ENCODE results near the gene MICA.
"Not testable (repeated sequence)": the region's sequence is repeated elsewhere in the genome, so short reads cannot be mapped to it uniquely, and the experiment has no call there.

The MICA gene

DNA sequence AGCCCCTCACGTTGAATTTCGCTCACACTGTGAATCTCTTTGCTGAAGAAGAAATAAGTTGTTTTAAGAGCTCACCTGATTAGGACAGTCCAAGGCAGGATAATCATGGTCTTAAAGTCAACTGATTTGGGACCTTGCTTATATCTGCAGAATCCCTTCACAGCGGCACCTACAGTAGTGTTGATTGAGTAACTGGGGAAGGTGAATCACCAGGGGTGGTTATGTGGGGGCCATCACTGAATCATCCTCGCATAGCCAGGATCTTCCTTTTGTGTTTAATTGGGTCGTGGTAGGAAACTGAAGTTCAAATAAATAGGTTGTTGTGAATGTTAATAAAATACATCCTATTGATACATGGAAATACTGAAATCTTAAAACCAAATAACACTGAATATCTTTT lies 20.2 kb upstream of the MICA start:
- no peak for DNase-seq (ENCODE audit: low spot score)

DNA sequence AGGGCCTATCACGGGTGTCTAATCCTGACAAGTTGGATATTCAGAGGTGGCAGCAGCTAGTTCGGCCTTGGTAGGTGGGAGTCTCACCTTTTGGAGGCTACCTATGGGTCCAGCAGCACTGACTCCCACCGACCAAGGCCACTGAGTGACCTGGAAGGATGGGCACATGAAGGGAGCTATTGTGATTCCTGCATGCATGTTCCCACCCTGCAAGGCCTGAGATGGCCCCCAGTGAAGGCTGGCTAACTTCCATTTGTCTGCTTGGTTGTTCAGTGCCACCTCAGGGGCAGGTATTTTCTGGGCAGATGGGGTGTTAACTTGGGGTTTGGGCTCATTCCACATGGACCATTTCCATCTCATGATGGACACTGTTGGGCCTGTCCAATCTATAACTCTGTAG lies 18.4 kb upstream of the MICA start:
- no peak for DNase-seq (ENCODE audit: low spot score)

DNA sequence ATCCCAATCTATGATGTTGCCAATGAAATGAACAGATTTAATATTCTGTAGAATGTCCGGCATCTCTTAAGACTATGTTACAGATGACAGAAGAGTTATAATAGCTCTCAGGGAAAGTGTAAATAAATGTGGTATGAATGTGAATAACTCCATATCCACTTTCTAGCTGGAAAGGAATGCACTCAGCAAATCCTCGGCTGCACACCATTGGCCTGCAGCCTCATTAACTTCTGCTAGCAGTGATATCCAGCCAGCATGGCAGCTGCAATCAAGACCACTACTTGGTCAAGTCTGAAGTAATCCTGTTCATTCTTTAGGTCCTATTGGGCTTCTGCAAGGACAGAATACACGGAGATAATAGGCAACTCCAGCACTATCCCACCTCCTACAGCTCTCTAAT lies 17.3 kb upstream of the MICA start:
- no peak for DNase-seq (ENCODE audit: low spot score)

DNA sequence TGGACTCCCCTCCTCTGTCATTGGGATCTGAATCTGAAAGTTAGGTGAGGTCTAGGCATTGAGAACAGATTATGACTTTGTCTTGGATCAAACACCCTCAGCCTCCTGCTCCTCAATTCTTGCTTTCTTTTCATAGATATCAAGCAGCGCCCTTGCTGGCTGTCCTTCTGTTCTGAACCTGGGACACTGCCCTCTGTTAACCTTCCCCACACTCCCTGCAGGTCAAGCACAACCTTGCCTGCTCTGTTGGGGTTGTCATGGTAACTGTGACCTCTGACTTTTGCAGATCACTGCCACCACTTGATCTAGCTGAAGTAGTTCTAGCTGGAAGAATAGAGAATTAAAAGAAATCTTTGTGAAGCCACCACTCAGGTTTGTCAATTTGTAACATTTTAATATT lies 16.4 kb upstream of the MICA start:
- no peak for DNase-seq (ENCODE audit: low spot score)

DNA sequence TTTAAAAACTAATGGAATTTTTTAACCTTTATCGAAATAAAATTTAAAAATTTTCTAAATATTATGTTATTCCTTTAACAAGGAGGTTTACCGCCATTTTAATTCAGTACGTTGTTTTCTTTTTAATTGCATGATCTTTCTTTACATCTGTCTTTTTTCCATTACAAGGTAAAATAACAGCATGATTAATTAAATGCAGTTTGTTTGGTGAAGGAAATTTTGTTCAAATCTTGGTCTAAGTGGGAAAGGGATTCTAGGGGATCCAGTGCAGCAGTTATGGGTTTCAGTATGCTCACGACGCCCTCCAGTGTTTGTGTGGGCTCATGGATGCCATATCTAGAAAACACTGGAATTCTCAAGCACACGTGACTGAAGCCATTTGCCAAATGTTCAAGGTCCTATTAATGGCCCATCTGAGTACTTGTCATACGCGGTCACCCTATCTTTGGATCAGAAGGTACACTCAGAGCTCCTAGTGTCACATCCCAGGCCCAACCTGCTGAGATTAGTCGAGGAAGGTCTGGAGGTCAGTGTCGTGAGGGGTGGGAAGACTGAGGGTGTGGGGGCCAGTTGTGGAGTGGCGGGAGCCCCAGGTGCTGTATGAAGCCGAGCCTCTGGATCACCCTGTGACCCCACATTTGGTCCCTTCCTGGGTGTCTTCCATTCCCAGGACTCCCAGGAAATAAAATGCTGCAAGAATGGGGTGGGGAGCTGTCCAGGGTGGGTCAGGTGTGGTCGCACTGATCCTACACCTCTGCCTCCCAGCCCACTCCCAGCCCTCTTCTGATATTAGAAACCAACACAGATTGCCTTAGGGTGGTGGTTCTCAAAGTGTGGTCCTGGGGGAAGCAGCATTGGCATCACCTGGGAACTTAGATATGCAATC lies 14.2 kb upstream of the MICA start:
- DNase-seq (ENCODE audit: low spot score), result not testable (repeated sequence)

DNA sequence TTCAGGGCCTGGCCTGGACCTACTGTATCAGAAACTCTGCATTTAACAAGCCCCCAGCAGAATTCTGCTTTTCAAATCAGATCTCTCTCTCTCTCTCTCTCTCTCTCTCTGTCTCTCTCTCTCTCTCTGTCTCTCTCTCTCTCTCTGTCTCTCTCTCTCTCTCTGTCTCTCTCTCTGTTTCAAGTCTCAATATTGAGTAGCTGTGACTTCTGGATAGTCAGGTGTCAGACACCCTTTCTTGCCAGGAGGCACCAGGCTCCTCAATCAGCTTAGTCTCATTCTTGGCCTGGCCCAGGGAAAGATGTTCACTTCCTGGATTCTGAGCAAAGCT lies 13.6 kb upstream of the MICA start:
- not testable (repeated sequence) for DNase-seq (ENCODE audit: low spot score)

DNA sequence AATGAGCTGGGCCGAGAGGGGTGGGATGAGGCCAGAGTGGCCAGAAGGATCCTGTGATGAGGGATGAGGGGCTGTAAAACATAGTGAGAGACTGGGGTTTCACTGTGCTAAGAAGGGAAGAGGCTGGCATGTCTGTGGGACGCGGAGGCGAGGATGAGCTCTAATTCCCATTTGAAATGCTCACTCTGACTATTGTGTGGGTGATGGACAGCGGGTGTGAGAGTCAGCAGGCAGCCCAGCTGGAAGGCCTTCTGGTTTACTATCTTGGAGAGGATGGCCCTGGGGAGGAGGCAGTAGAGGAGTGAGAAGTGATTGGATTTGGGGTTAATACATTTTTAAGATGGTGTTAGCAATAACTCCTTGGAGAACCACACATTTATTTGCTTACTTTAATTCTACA lies 9.5 kb upstream of the MICA start:
- DNase-seq (ENCODE audit: low spot score), result no peak

DNA sequence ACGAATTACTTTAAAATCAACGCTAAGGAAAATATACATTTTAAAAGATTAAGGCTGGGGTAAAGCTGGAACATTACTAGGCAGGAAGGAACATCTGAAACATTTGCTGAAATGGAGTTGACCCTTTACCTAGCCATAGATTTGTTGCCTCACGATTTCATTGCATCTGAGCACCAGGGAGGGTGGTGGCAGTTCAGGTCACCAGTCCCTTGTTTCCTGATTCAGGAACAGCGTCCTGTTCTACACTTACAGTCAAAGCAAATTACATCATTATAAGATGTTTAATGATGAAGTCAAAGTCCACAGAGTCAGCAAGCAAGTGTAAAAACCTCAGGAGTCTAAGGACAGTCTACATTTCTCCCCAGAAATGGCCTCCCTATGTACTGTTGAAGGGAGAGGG lies 9.0 kb upstream of the MICA start:
- no peak for DNase-seq (ENCODE audit: low spot score)

DNA sequence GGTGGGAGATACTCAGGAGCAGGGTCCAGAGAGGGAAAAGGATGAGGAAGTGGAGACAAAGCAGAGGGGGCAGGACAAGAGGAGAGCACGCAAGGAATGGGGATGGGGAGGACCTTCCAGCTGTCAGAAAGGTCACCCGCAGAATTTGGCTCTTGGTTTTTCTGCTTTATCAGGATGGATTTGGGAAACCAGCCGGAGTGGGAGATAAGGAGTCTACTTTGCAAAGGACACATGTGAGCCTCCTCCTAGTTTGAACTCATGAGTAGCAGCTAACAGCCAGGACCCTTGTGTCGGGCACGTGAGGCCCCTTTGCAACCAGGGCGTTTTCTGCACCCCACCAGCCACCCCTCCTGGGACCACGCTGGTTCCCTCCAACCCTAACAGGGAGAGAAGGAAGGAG lies 7.6 kb upstream of the MICA start:
- DNase-seq (ENCODE audit: low spot score), result no peak

DNA sequence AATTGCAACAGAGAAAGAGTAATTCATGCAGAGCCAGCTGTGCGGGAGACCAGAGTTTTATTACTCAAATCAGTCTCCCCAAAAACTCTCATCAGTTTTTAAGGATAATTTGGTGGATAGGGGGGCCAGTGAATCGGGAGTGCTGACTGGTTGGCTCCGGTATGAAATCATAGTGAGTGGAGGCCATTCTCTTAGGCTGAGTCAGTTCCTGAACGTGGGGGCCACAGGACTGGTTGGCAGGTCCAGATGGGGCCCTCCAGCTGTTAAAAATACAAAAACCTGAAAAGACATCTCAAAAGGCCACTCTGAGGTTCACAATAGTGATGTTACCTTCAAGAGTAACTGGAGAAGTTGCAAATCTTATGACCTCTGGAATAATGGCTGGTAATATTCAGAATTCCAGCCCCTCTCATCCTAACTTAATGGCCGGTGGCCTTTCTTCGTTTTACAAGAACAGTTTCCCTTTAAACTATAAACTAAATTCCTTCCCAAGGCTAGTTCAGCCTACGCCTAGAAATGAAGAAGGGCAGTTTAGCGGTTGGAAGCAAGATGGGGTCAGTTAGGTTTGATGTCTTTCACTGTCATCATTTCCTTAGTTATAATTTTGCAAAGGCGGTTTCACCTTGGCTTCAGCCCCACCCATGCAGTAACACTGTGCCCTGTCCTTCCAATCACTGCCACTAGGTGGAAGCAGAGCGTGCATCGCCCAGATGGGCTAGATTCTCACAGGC lies 6.8 kb upstream of the MICA start:
- DNase-seq (ENCODE audit: low spot score), result peak; percentile 51

DNA sequence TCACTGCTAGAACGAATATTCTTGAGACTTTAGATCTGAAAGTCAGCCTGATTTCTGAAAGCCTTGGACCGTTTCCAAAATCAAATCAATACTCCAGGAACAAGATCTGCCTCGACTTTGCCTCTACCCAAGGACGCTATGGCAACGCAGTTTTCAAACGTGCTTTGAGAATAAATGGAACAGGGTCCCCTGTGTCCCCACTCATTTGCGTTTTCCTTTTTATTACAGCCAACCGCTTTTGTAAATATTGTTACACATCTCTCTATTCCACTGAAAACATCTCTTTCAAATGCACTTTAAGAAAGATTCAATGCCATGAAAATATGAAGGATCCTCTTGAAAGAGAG lies 6.3 kb upstream of the MICA start:
- DNase-seq (ENCODE audit: low spot score), result not testable (repeated sequence)

DNA sequence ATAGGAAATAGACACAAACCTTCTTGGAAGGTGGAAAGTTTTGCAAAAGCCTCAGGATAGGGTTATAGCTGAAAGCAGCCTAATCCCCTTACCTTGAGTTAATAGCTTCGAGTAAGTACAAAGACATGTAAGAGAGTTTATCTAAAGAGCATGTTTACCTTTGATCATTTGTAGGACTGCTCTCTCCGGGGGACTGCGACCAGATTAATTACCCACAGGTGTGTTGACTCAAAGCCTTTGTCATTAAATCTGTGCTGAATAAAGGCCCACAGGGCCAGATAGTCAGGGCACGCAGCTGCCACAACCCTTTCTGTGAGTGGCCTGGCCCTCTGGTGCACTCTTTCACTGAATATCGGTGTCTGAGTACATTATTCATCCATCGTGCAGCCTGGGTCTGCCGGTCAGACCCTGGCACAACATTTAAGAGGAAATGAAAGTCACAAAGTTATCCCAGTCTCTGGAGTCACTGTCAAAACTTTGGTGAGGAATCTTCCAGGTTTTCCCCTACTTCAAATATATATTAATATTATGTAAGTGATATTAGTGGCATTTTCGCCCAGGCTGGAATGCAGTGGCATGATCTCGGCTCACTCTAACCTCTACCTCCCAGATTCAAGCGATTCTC lies 5.4 kb upstream of the MICA start:
- no peak for DNase-seq (ENCODE audit: low spot score)

DNA sequence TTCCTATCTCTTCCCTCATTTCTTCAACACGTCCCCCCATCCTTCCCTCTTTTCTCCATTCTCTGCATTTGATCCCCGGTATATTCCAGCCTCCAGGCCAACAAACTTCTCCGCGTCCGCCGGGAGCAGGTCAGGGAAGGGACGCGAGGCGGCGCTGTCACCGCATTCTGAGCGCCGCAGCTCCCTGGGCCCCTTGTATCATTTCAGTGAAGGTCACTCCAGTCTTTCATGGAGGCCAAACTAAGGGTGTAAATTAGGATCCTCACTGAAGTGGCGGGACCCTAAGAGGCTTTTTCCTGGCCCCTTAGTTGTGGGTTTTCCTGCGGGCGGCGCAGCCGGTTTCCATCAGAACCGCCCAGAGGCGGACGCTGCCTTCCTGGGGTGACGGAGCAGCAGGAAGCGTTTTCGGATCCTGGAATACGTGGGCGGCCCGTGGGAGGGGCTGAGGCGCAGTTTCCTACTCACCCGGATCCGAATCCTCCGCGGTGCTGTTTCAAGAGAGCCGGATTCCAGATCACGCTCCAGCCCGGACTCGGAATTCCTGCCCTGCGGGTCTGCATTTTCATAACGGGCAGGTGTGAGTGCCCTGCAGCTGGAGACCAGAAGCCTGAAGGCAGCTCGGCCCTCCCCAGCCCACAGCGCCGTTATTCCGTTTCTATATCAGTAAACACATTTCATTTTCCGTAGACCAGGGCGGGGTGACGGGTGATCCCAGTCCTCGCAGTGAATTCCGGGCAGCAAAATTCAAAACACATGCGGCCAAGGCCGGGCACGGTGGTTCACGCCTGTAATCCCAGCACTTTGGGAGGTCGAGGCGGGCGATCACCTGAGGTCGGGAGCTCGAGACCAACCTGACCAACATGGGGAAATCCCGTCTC lies 3.6 kb upstream of the MICA start:
- peak; percentile 58 for DNase-seq (ENCODE audit: low spot score)

DNA sequence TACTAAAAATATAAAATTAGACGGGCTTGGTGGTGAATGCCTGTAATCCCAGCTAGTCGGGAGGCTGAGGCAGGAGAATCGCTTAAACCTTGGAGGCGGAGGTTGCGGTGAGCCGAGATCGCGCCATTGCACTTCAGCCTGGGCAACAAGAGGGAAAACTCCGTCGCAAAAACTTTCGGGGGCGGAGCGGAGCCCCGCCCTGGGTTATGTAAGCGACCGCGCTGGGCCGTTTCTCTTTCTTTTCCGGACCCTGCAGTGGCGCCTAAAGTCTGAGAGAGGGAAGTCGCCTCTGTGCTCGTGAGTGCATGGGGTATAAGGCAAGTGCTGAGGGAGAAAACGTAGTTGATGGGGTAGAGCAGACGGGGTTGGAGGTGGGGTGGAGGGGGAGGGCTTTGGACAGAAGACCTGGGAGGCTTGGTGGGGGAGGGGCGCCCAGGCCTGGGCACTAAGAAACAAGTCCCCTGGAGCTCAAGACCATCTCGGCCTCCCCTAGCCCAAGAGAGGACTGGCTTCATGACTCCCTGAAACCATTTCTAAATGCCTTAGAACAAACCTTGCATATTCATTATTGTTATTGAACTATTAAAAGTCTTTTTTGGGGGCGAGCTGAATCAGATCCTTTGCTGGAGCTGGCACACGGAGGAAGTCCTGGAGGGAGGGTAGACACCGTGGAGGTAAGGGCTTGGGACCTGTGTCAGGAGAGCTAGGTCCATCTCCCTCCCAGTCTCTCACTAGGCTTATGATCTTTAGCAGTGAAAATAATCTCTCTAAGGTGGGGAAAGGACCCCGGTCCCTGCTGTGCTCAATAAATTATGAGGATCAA lies 2.7 kb upstream of the MICA start:
- DNase-seq (ENCODE audit: low spot score), result no peak

DNA sequence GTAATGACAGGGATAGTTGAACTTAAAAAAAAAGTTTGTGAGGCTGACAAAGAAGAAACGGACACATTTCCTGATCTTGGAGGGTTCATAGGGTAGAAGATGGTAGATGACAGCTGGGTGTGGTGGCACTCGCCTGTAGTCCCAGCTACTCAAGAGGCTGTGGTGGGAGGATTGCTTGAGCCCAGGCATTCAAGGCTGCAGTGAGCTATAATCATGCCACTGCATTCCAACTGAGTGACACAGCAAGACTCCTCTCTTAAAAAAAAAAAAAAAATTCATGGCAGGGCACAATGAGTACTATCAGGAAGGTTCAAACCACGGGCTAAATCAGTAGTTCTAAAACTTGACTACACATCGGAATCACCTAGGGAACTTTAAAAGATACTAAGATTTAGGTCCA lies 2.0 kb upstream of the MICA start:
- no peak for DNase-seq (ENCODE audit: low spot score)

DNA sequence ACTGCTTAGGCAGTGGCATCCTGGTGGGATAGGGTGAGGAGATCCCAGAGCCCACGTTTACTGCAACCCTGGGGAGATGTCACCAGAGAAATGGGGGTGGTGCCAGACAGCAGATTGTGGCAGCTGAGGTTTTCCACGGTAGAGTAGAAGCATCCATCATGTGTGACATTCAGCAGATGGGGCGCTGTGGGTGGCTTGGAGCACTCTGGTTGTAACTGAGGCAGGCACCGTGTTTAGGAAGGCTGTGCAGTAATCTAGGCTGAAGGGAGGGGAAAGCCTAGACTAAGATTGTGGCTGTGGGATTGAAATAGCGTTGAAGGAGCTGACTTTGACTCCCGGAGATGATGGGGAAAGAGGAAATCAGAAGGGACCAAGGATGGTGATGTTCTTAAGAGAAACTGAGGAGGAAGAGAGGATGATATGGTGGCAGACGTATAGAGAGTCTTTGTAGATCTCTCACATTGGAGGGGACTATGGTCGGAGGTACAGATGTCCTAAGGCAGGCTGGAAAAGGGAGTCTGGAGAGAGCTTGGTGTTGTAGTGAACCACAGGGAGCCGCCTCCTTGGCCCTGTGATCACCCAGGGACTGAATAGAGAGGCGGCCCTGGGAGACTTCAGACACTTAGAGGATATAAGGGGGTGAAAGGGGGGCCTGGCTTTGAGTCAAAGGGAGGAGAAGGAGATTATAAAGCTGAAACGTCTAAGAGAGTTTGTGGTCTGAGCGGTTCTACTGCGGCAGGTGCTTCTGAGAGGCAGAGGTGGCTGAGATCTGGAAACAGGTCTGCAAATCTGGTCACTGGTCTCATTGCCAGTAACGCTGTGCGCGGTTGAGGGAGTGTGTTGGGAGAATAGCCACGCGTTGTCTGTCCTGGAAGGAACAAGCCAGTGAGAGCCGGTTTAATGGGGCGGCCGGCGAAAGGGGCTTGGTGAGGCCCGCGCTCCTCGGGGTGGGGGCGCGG lies 792 bp upstream of the MICA start:
- no peak for DNase-seq (ENCODE audit: low spot score)

DNA sequence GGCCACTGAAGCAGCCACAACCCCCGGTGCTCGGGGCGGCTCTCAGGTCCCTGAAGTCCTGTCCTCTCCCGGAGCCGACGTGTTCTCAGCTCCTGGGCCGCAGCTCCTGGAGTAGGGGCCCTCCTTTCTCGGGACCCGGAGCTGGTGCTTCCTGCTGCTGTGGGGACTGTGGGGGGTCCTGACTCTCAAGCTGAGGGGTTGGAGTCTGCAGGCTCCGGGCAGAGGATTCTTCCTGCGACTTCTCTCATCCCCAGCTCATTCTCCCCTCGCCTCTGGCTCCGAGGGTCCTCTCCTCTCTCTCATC lies 618 bp downstream of the MICA start:
- not testable (repeated sequence) for DNase-seq (ENCODE audit: low spot score)

DNA sequence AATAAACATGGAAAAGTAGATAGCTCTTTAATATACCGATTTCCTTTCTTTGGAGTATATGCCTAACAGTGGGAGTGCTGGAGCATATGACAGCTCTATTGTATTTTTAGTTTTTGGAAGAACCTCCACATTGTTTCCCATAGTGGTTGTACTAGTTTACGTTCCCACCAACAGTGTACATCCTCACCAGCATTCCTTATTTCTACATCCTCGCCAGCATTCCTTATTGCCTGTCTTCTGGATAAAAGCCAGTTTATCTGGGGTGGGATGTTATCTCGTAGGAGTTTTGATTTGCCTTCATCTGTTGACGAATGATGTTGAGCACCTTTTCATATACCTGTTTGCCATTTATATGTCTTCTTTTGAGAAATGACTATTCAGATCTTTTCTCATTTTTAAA lies 2.6 kb downstream of the MICA start:
- DNase-seq (ENCODE audit: low spot score), result no peak

DNA sequence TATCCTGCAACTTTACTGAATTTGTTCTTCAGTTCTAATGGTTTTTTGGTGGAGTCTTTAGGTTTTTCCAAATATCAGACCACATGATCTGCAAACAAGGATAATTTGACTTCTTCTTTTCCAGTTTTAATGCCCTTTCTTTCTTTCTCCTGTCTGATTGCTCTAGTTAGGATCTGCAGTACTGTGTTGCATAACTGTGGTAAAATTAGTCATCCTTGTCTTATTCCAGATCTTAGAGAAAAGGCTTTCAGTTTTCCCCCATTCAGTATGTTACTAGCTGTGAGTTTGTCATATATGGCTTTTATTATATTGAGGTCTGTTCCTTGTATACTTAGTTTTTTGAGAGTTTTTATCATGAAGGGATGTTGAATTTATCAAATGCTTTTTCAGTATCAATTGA lies 4.3 kb downstream of the MICA start:
- no peak for DNase-seq (ENCODE audit: low spot score)

DNA sequence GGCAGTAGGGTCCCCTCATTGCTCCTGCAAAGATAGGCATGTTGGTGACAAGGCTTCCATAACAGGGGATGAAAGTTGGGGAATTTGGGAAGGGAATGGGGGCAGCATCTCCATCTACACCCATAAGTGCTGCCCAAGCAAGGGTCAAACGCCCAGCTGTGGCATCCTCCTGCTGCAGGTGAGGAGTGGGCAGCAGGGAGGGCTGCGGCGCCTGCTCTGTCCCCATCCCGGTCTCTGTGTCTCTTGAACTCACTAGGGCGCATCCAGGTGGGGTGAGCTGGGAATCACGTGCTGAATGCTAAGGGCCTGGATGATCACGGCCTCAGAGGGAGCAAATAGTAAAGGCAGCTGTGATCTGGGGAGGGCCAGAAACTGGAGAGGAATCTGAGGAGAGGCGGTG lies 9.1 kb downstream of the MICA start:
- DNase-seq (ENCODE audit: low spot score), result no peak

All from HuH-7 (cell line).